GM12891 (cell line): Measurements from ENCODE around the gene APBB2.

Experiments
- DNase-seq: peaks from one replicate; pipeline ENCODE4 v3.0.0; 2011; ENCODE audit warnings: low spot score; ENCODE audit not compliant: insufficient read length
- FAIRE-seq: peaks from 2 replicates; lab custom pipeline; 2011; peaks lifted over from hg19 to GRCh38; lab: Jason Lieb, UNC
- PAX5 ChIP-seq: IDR thresholded peaks from 2 replicates; pipeline ENCODE4 v1.6.1; 2011; ENCODE audit warnings: low read length, moderate library complexity, mild to moderate bottlenecking; ENCODE audit not compliant: insufficient read depth, severe bottlenecking
- POLR2A ChIP-seq: IDR thresholded peaks from 2 replicates; pipeline ENCODE4 v1.6.1; 2011; ENCODE audit warnings: low read depth, low read length, control low read depth
- POLR2AphosphoS5 ChIP-seq: IDR thresholded peaks from 2 replicates; pipeline ENCODE4 v1.6.1; 2011; ENCODE audit warnings: low read depth, low read length, control low read depth
- POU2F2 ChIP-seq: IDR thresholded peaks from 2 replicates; pipeline ENCODE4 v1.6.1; 2011; ENCODE audit warnings: low read depth, mild to moderate bottlenecking, control low read depth, low read length, moderate library complexity
- SPI1 ChIP-seq: IDR thresholded peaks from 2 replicates; pipeline ENCODE4 v1.6.1; 2011; ENCODE audit warnings: low read depth, low read length, control low read depth
- TAF1 ChIP-seq: IDR thresholded peaks from 2 replicates; pipeline ENCODE4 v1.6.1; 2011; ENCODE audit warnings: low read depth, low read length, control low read depth

APBB2 gene

GRCh38 chr4:40991908-40992307 is 222.4 kb downstream of the APBB2 start:
- DNase-seq (no peak), FAIRE-seq (peak; percentile 74)
- TF ChIP-seq SPI1 (no peak), POU2F2 (no peak), PAX5 (peak; percentile 12)

GRCh38 chr4:40990899-40991265 is 223.5 kb downstream of the APBB2 start:
- TF ChIP-seq PAX5 (no peak), POU2F2 (no peak), SPI1 (no peak), TAF1 (no peak), POLR2A (no peak), POLR2AphosphoS5 (no peak)
- DNase-seq (no peak), FAIRE-seq (peak; percentile 43)

- DNase-seq: no peak
- no peak for TF ChIP-seq POU2F2
- peak; percentile 42; the same call in 1 of the 2 replicates for TF ChIP-seq SPI1
- FAIRE-seq: peak; percentile 92
Observed at GRCh38 chr4:40990236-40990898, 224.0 kb downstream of the APBB2 start.

GRCh38 chr4:40987151-40987550 is 227.2 kb downstream of the APBB2 start:
- FAIRE-seq (no peak), DNase-seq (no peak)
- no peak for TF ChIP-seq POLR2A
- no peak for TF ChIP-seq POLR2AphosphoS5
- TF ChIP-seq POU2F2: no peak
- no peak for TF ChIP-seq PAX5
- TF ChIP-seq SPI1: no peak
- no peak for TF ChIP-seq TAF1

GRCh38 chr4:40986375-40986774 is 228.0 kb downstream of the APBB2 start:
- FAIRE-seq (no peak), DNase-seq (no peak)

GRCh38 chr4:40984051-40984450 is 230.3 kb downstream of the APBB2 start:
- TF ChIP-seq TAF1 (no peak), POLR2AphosphoS5 (no peak), POU2F2 (no peak), POLR2A (no peak), SPI1 (no peak), PAX5 (no peak)
- FAIRE-seq (no peak), DNase-seq (no peak)

More at GRCh38 chr4:40986375-40986774, 228.0 kb downstream of the APBB2 start:
- no peak for TF ChIP-seq TAF1
- no peak for TF ChIP-seq PAX5
- TF ChIP-seq POU2F2: no peak

- TF ChIP-seq TAF1 (no peak), PAX5 (no peak), POU2F2 (no peak), POLR2AphosphoS5 (no peak), POLR2A (no peak), SPI1 (no peak)
- DNase-seq (no peak), FAIRE-seq (no peak)
Observed at GRCh38 chr4:40980318-40980883, 233.9 kb downstream of the APBB2 start.

- TF ChIP-seq SPI1 (no peak), POLR2A (no peak), POU2F2 (no peak), TAF1 (no peak), PAX5 (no peak), POLR2AphosphoS5 (no peak)
Observed at GRCh38 chr4:40978548-40978947, 235.8 kb downstream of the APBB2 start.

GRCh38 chr4:40976343-40976742 is 238.0 kb downstream of the APBB2 start:
- FAIRE-seq: peak; percentile 26
- TF ChIP-seq POU2F2 (no peak), TAF1 (no peak), SPI1 (no peak), POLR2AphosphoS5 (no peak)
- DNase-seq: no peak

More at GRCh38 chr4:40978548-40978947, 235.8 kb downstream of the APBB2 start:
- FAIRE-seq (no peak), DNase-seq (no peak)

GRCh38 chr4:40972722-40973121 is 241.6 kb downstream of the APBB2 start:
- no peak for TF ChIP-seq PAX5
- DNase-seq: no peak
- FAIRE-seq: no peak

GRCh38 chr4:40971338-40971737 is 243.0 kb downstream of the APBB2 start:
- FAIRE-seq: no peak
- DNase-seq: no peak
- TF ChIP-seq POLR2A (no peak), POLR2AphosphoS5 (no peak)
